HepG2 (cell line): ENCODE results near the gene STXBP2. TPM values are rescaled to one million over a fixed set of nuclear protein-coding genes. Genes with fewer than 3 reads are reported as not detected.
A peak's percentile ranks its signal among the peaks of the same experiment; 100 is the strongest.

Experiments used
- ATAC-seq: fragments of 200-7000 bp; cut with Tn5 transposase; 3 replicates; pipeline ENCODE4 v1.9.1; 2020; ENCODE audit warnings: mild to moderate bottlenecking, moderate library complexity
- BruUV-seq: library from RNA; stranded (reverse); fragments of 400-500 nt; replicated peaks from 2 replicates; lab custom pipeline; 2021; lab: Mats Ljungman, UMichigan
- CTCF ChIA-PET: fragments of 300-600 bp; formaldehyde crosslinking; extraction: SDS; loops from one replicate; lab custom pipeline; 2021; ENCODE audit warnings: low total read pairs, inconsistent platforms, low intra/inter-chr PET ratio; lab: Yijun Ruan, JAX
- POLR2A ChIA-PET: fragments of 350-600 bp; sonication (Branson Sonifier 250); formaldehyde crosslinking; loops from one replicate; lab custom pipeline; 2020; ENCODE audit warnings: antibody characterized with exemption, inconsistent platforms; lab: Yijun Ruan, JAX
- DNase-seq: peaks from one replicate; pipeline ENCODE4 v3.0.0-alpha.2; 2015; ENCODE audit warnings: low spot score
- FAIRE-seq: peaks from 3 replicates; lab custom pipeline; 2011; peaks lifted over from hg19 to GRCh38; lab: Jason Lieb, UNC
- H2AFZ ChIP-seq: one replicate; pipeline ENCODE4 v1.6.1; 2011; ENCODE audit warnings: low read length, inconsistent platforms
- H3K27ac ChIP-seq: fragments of 300-600 bp; 3 replicates; pipeline ENCODE4 v1.8.0; 2011; ENCODE audit warnings: mixed run types, mild to moderate bottlenecking, mixed read lengths, low read length, inconsistent platforms; ENCODE audit not compliant: insufficient read depth; ENCODE audit errors: extremely low read length
- H3K27me3 ChIP-seq, 2 experiments: fragments of 200-600 bp in 1 of 2; 2 replicates in 1 of 2; 3 replicates in 1 of 2; pipeline versions ENCODE4 v1.6.0 to v1.8.0; 2011; ENCODE audit warnings: low read length in 2 of 2, mild to moderate bottlenecking in 2 of 2, moderate library complexity in 2 of 2, inconsistent platforms in 1 of 2; ENCODE audit not compliant: insufficient read depth in 2 of 2, control insufficient read depth in 1 of 2
- H3K36me3 ChIP-seq, 2 experiments: fragments of 200-600 bp in 1 of 2; replicated peaks in 1 of 2; 2 replicates in 1 of 2; 3 replicates in 1 of 2; pipeline versions ENCODE4 v1.5.1 to v1.8.0; 2011; ENCODE audit warnings: low read length in 2 of 2, inconsistent platforms in 1 of 2; ENCODE audit not compliant: insufficient read depth in 2 of 2, control insufficient read depth in 1 of 2
- H3K4me1 ChIP-seq: 2 replicates; pipeline ENCODE4 v1.5.1; 2012; ENCODE audit warnings: low read length, inconsistent platforms; ENCODE audit not compliant: insufficient read depth
- H3K4me2 ChIP-seq: 2 replicates; pipeline ENCODE4 v1.6.0; 2011; ENCODE audit warnings: low read depth, low read length, inconsistent platforms
- H3K4me3 ChIP-seq, 3 experiments: fragments of 200-600 bp in 1 of 3; sonication (generic), shearing (Covaris generic) in 1 of 3; replicated peaks in 1 of 3; 2 replicates each; pipeline ENCODE4 v1.5.1; 2011 to 2016; ENCODE audit warnings: low read length in 3 of 3, inconsistent platforms in 2 of 3, low read depth in 2 of 3, mild to moderate bottlenecking in 2 of 3, control low read depth in 1 of 3, mixed read lengths in 1 of 3; ENCODE audit not compliant: insufficient read depth in 1 of 3
- H3K79me2 ChIP-seq: one replicate; pipeline ENCODE4 v1.6.1; 2011; ENCODE audit warnings: low read length, inconsistent platforms; ENCODE audit not compliant: insufficient read depth
- H3K9ac ChIP-seq: 2 replicates; pipeline ENCODE4 v1.6.0; 2011; ENCODE audit warnings: mild to moderate bottlenecking, low read depth, low read length, inconsistent platforms; ENCODE audit not compliant: insufficient read depth
- H3K9me3 ChIP-seq: 2 replicates; pipeline ENCODE4 v1.5.1; 2012; ENCODE audit warnings: mild to moderate bottlenecking, low read length
- H4K20me1 ChIP-seq: 2 replicates; pipeline ENCODE4 v1.6.0; 2011; ENCODE audit warnings: inconsistent platforms, mild to moderate bottlenecking, low read length, moderate library complexity; ENCODE audit not compliant: insufficient read depth
- ARID5B ChIP-seq: IDR thresholded peaks from 2 replicates; pipeline ENCODE4 v1.4.0; 2020; ENCODE audit warnings: mild to moderate bottlenecking, missing genetic modification reagents
- GLI4 ChIP-seq: sonication (generic); formaldehyde crosslinking; IDR thresholded peaks from 2 replicates; pipeline ENCODE4 v1.5.1; 2020; ENCODE audit warnings: missing genetic modification reagents, mild to moderate bottlenecking, moderate library complexity, borderline replicate concordance
- MATR3 ChIP-seq: sonication (generic); formaldehyde crosslinking; IDR thresholded peaks from 2 replicates; pipeline ENCODE4 v1.4.0; 2020; ENCODE audit warnings: missing genetic modification reagents
- MXD4 ChIP-seq: IDR thresholded peaks from 2 replicates; pipeline ENCODE4 v1.6.1; 2016; ENCODE audit warnings: mild to moderate bottlenecking, missing biosample characterization, missing genetic modification reagents
- RBFOX2 ChIP-seq: fragments of 200-400 bp; formaldehyde crosslinking; IDR thresholded peaks from 2 replicates; pipeline ENCODE4 v1.6.1; 2017; ENCODE audit warnings: low read depth, mild to moderate bottlenecking, low read length
- THRA ChIP-seq: sonication (generic); formaldehyde crosslinking; IDR thresholded peaks from 2 replicates; pipeline ENCODE4 v1.4.0; 2020; ENCODE audit warnings: missing genetic modification reagents, borderline replicate concordance
- THYN1 ChIP-seq: sonication (generic); formaldehyde crosslinking; IDR thresholded peaks from 2 replicates; pipeline ENCODE4 v1.8.1; 2023; ENCODE audit warnings: low read depth, mild to moderate bottlenecking, moderate library complexity, missing genetic modification reagents, borderline replicate concordance
- ZBTB20 ChIP-seq: sonication (generic); formaldehyde crosslinking; IDR thresholded peaks from 2 replicates; pipeline ENCODE4 v1.8.1; 2023; ENCODE audit warnings: missing genetic modification reagents, low read depth, mild to moderate bottlenecking, borderline replicate concordance
- ZFP37 ChIP-seq: sonication (generic); formaldehyde crosslinking; IDR thresholded peaks from 2 replicates; pipeline ENCODE4 v1.4.0; 2020; ENCODE audit warnings: missing genetic modification reagents, borderline replicate concordance
- ZNF24 ChIP-seq: fragments of 450-650 bp; IDR thresholded peaks from 2 replicates; pipeline ENCODE4 v1.6.1; 2017; ENCODE audit warnings: antibody characterized with exemption, mild to moderate bottlenecking
- ZNF616 ChIP-seq: sonication (generic); formaldehyde crosslinking; IDR thresholded peaks from 2 replicates; pipeline ENCODE4 v1.5.0; 2020; ENCODE audit warnings: low read depth, mild to moderate bottlenecking, missing genetic modification reagents
- ZSCAN21 ChIP-seq: sonication (generic); formaldehyde crosslinking; IDR thresholded peaks from 2 replicates; pipeline ENCODE4 v1.8.0; 2022; ENCODE audit warnings: mild to moderate bottlenecking, missing genetic modification reagents, moderate library complexity, borderline replicate concordance
- WGBS: methylation state at CpG from one replicate; pipeline ENCODE4 v1.1.6; 2017; ENCODE audit warnings: low lambda C conversion rate; 5-methylcytosine and 5-hydroxymethylcytosine counted together
- in situ Hi-C: cut with HindIII; loops from 2 replicates; pipeline ENCODE4 v1.10.0; 2017; ENCODE audit warnings: low pct_unique_long_range_greater_than_20kb; ENCODE audit not compliant: extremely low pct_ligation_motif_present
- intact Hi-C: fragments of 100-400 bp; cut with micrococcal nuclease; formaldehyde crosslinking; loops from one replicate; pipeline ENCODE4 v1.10.0; 2022; ENCODE audit not compliant: unreplicated experiment
- polyA plus RNA-seq, 8 experiments: library from polyadenylated mRNA; depleted of rRNA in 3 of 8; stranded (reverse) in 7 of 8; unstranded in 1 of 8; fragments of >200 nt; fragmentation: Illumina TruSeq in 4 of 8; extraction: Trizol in 4 of 8; gene quantifications; 2 replicates each; pipeline versions ENCODE4 v1.2.1 to v1.2.3, GENCODE V29; 2011 to 2016; ENCODE audit warnings: low read depth in 4 of 8, missing spikeins in 1 of 8, mixed read lengths in 1 of 8; ENCODE audit not compliant: insufficient read depth in 1 of 8
- total RNA-seq, 5 experiments: library from RNA; depleted of rRNA; stranded (reverse); fragments of >200 nt; fragmentation: Illumina TruSeq; extraction: Trizol; gene quantifications; 2 replicates each; pipeline ENCODE4 v1.2.3, GENCODE V29; 2016; ENCODE audit warnings: low read depth in 1 of 5

Gene STXBP2
- total and polyA plus RNA-seq, 2 of the 13 experiments (the other 11 are each of a cell fraction or from before 2014, with no cell fraction given) = 22.8 to 40.1 TPM

- Histone ChIP-seq H3K9ac (no peak overlapping the region), H4K20me1 (no peaks in the 10 kb centered on the region), H3K79me2 (no peaks in the 10 kb centered on the region), H2AFZ (no peak overlapping the region), H3K27me3 (no peaks in the 10 kb centered on the region), H3K4me3 (no peak overlapping the region), H3K4me1 (peaks cover under 1% of the 10 kb centered on the region), H3K36me3 (no peaks in the 10 kb centered on the region), H3K9me3 (no peaks in the 10 kb centered on the region), H3K4me2 (no peak overlapping the region), H3K27ac (no peak overlapping the region)
- ChIA-PET CTCF (no interaction called here), POLR2A (no interaction called here)
- ATAC-seq (no peak), DNase-seq (no peak), FAIRE-seq (no peak)
- TF ChIP-seq ZNF616 (CRISPR knock-in tag) = no peak
- TF ChIP-seq RBFOX2 = peak; percentile 36; the same call in 1 of the 2 replicates
- BruUV-seq = no TSS peak
- 100% methylated on average over 1 of the region's 26 CpGs for WGBS
- intact Hi-C loops = no loop called here
- in situ Hi-C loops = no loop called here
Measured at GRCh38 chr19:7647156-7647555, 10.2 kb downstream of the STXBP2 start.

- no peaks in the 10 kb centered on the region for H3K27me3 ChIP-seq
- no peak overlapping the region for H3K4me2 ChIP-seq
- ChIA-PET POLR2A (no interaction called here), CTCF (no interaction called here)
- BruUV-seq = no TSS peak
- no peak for DNase-seq
- peaks cover 11% of the 10 kb centered on the region for H3K4me1 ChIP-seq
- no peak for FAIRE-seq
- H4K20me1 ChIP-seq = no peaks in the 10 kb centered on the region
- no peak overlapping the region for H3K4me3 ChIP-seq
- intact Hi-C loops = no loop called here
- ATAC-seq = no peak
- H2AFZ ChIP-seq = no peak overlapping the region
- WGBS = 78% methylated on average over 11 of the region's 15 CpGs
- no peak overlapping the region for H3K27ac ChIP-seq
- no peaks in the 10 kb centered on the region for H3K79me2 ChIP-seq
- no peaks in the 10 kb centered on the region for H3K36me3 ChIP-seq
- in situ Hi-C loops = no loop called here
- H3K9me3 ChIP-seq = no peaks in the 10 kb centered on the region
- no peak overlapping the region for H3K9ac ChIP-seq
- no peak for TF ChIP-seq ZFP37 (CRISPR knock-in tag)
- TF ChIP-seq ARID5B (CRISPR knock-in tag) = no peak
- TF ChIP-seq MXD4 (CRISPR knock-in tag) = no peak
- TF ChIP-seq MATR3 (CRISPR knock-in tag) = no peak
- TF ChIP-seq ZBTB20 (CRISPR knock-in tag) = no peak
- no peak for TF ChIP-seq GLI4
- TF ChIP-seq ZSCAN21 (CRISPR knock-in tag) = no peak
- no peak for TF ChIP-seq THYN1 (CRISPR knock-in tag)
- no peak for TF ChIP-seq ZNF24
- TF ChIP-seq THRA (CRISPR knock-in tag) = no peak
Measured at GRCh38 chr19:7648265-7649014, 11.5 kb downstream of the STXBP2 start.
